Measurements from ENCODE around the gene BMPR1B. TPM values are rescaled to one million over a fixed set of nuclear protein-coding genes. Genes with fewer than 3 reads are reported as not detected.

The BMPR1B gene
- total and polyA plus RNA-seq, 2 of the 8 experiments (the other 6 are each of a cell fraction or from before 2014, with no cell fraction given), result 0.14 to 1.1 TPM

DNA sequence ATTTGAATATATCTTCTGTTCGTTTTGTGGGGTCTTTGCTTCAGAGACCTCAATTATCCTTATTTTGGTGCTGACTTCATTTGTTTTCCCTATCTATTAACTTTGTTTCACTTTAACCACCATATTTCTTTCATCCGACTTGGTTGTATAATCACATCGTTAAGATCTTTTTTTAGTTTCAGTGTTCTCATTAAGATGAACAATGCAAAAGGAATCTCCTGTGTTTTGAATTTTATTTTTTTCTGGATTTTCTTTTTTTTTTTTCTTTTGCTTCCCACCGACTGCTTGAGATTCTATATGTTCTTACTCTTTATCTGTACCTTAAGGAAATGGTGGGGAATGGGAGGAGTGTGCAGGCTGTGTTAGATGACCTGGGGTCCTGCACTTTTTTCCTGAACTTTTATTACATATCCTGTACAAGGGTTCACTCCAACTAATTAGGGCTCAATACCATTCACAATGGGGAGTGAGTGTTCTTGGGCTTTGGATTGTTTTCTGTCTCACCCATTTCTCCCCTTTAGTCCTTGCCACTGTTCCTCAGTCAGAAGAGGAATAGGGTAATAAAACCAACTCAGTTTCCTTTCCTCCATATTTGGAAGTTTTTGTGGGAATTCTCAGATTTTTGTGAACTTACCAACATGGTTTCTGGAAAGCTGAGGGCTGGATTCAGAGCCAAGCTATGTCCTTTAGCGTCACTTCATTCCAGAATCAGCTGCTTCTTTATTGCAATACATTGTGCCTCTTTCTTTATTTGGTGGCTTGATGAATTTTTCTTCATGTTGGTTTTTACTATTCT is 43.2 kb upstream of the BMPR1B start (continued):
- TF ChIP-seq BCL11A (IDR thresholded peaks at IDR 0.05; ENCODE audit: low read depth in 2 of 2, low read length in 2 of 2) (no peak), BRCA1 (IDR thresholded peaks at IDR 0.05; ENCODE audit: low read depth, low read length) (no peak), RAD21 (IDR thresholded peaks at IDR 0.05 in 1 of 2, conservative IDR thresholded peaks at IDR 0.05 in 1 of 2; ENCODE audit: low read depth in 2 of 2, low read length in 2 of 2) (no peak), NANOG (IDR thresholded peaks at IDR 0.05; ENCODE audit: insufficient read depth, low read depth, low read length, poor library complexity, severe bottlenecking) (no peak)

Data from H1 (cell line).